H1 (cell line): ENCODE measurements around the gene CAMK2B. TPM values are rescaled to one million over a fixed set of nuclear protein-coding genes. Genes with fewer than 3 reads are reported as not detected.

Experiments
- BRCA1 ChIP-seq: IDR thresholded peaks from 2 replicates; pipeline ENCODE4 v1.6.1; 2012; ENCODE audit warnings: low read depth, low read length, improper control_type of control experiment
- CBX8 ChIP-seq: fragments of 300-800, 300-1000 bp; sonication (generic); IDR thresholded peaks from 2 replicates; pipeline ENCODE4 v1.7.1; 2016; ENCODE audit warnings: low read depth, low read length, borderline replicate concordance
- CHD2 ChIP-seq: IDR thresholded peaks from 2 replicates; pipeline ENCODE4 v1.6.1; 2012; ENCODE audit warnings: low read length, improper control_type of control experiment
- RXRA ChIP-seq: IDR thresholded peaks from 2 replicates; pipeline ENCODE4 v1.6.1; 2011; ENCODE audit warnings: low read depth, mild to moderate bottlenecking, low read length, moderate library complexity; ENCODE audit not compliant: insufficient read depth
- TAF7 ChIP-seq: optimal IDR thresholded peaks from 2 replicates; pipeline ENCODE3; 2011; ENCODE audit warnings: low read depth, mild to moderate bottlenecking, inconsistent platforms, low read length, moderate library complexity, borderline replicate concordance
- polyA plus RNA-seq, 7 experiments: library from polyadenylated mRNA; depleted of rRNA in 3 of 7; stranded (reverse) in 5 of 7; unstranded in 2 of 7; fragments of >200 nt in 5 of 7; fragments of 200-250 nt in 2 of 7; gene quantifications; 1 replicate in 5 of 7; 2 replicates in 1 of 7; 4 replicates in 1 of 7; pipeline versions ENCODE4 v1.2.1 to v1.2.3, GENCODE V29; 2011 to 2013; ENCODE audit warnings: missing spikeins in 2 of 7, mixed read lengths in 2 of 7
- total RNA-seq: library from RNA; stranded (reverse); fragmentation: NEBNext Ultra II Directional; extraction: Animal tissue kit (Norgen Biotek cat#: 25700); gene quantifications from 2 replicates; pipeline ENCODE4 v1.2.1, GENCODE V29; 2021

The CAMK2B gene
- total and polyA plus RNA-seq, 2 of the 8 experiments (the other 6 are each of a cell fraction or from before 2014, with no cell fraction given): 0.05 to 0.15 TPM

DNA sequence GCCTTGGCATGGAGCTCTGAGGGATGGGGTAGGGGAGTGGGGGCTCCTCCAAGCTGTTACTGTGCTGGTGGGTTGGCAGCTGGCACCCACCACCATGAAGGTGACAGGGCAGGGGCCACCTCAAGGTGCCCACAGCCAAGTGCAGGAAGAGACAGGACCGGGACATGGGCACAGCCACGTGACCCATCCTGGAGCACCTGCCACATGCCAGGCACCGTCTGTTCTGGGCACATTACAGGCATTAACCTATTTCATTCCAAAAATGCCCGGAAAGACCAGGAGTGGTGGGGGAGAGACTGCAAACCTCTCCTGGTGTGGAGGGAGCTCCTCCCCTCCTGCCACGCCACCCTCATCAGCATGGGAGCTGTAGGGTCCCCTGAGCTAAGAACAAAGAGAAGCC is 56.7 kb downstream of the CAMK2B start (continued):
- TF ChIP-seq TAF7 (no peak), CBX8 (no peak), BRCA1 (no peak), RXRA (no peak), CHD2 (no peak)
